ENCODE measurements around the gene FZR1.

DNA sequence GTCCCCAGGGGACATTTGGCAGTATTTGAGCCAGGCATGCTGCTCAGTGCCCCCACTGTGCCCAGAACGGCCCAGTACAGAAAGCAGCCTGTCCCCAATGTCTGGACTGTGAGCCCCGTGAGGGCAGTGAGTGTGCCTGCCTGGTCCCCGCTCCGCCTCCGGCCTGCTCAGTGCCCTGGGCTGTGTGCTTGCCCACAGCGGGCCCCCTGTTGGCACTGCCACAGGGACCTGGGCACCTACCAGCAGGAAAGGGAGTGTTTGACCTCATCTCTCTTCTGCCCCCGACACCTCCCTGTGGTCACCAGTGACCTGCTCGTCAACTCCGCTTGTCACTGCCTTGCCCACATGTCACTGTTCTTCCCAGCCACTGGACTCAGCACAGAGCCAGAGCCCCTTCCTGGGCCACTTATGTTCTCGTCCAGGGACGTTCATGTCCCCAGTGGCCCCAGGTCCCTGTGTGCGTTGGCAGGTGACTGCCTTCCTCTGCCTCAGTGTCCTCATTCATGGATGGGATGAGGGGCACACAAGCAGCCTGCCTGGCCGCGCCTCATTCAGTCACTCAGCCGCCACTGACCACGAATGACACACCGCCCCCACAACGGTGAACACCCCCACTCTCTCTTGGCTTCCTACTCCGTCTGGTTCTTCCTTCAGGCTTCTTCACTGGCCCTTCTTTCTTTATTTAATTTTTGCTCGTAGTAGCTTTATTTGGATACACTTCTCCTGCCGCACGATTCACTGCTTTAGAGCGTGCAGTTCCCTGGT is 2.8 kb downstream of the FZR1 start:
- TF ChIP-seq, protein P1, sequence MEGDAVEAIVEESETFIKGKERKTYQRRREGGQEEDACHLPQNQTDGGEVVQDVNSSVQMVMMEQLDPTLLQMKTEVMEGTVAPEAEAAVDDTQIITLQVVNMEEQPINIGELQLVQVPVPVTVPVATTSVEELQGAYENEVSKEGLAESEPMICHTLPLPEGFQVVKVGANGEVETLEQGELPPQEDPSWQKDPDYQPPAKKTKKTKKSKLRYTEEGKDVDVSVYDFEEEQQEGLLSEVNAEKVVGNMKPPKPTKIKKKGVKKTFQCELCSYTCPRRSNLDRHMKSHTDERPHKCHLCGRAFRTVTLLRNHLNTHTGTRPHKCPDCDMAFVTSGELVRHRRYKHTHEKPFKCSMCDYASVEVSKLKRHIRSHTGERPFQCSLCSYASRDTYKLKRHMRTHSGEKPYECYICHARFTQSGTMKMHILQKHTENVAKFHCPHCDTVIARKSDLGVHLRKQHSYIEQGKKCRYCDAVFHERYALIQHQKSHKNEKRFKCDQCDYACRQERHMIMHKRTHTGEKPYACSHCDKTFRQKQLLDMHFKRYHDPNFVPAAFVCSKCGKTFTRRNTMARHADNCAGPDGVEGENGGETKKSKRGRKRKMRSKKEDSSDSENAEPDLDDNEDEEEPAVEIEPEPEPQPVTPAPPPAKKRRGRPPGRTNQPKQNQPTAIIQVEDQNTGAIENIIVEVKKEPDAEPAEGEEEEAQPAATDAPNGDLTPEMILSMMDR (IDR thresholded peaks at IDR 0.05 in 4 of 5, conservative IDR thresholded peaks at IDR 0.05 in 1 of 5): no peak
- no peak for TF ChIP-seq POLR2A (IDR thresholded peaks at IDR 0.05)

Data from gastrocnemius medialis (tissue), 4 donors.